ENCODE results near the gene ELAVL2.

Gene ELAVL2

GRCh38 chr9:23651051-23651450 is 175.0 kb downstream of the ELAVL2 start:
- Histone ChIP-seq H3K4me1 (ENCODE audit: control insufficient read depth in 5 of 5, insufficient read depth in 5 of 5, low read length in 5 of 5) (no peaks in the 10 kb centered on the region), H3K9ac (ENCODE audit: low read length in 5 of 5) (no peak overlapping the region), H3K27ac (ENCODE audit: low read depth, low read length) (no peak overlapping the region)

GRCh38 chr9:23648651-23649050 is 177.4 kb downstream of the ELAVL2 start:
- Histone ChIP-seq H3K36me3 (ENCODE audit: control insufficient read depth in 5 of 5, insufficient read depth in 5 of 5, low read length in 5 of 5) (no peaks in the 10 kb centered on the region), H3K4me3 (ENCODE audit: low read depth in 1 of 5, low read length in 5 of 5) (no peak overlapping the region), H3K27ac (ENCODE audit: low read depth, low read length) (no peak overlapping the region), H3K27me3 (ENCODE audit: control insufficient read depth in 5 of 5, insufficient read depth in 4 of 5, low read length in 5 of 5) (no peaks in the 10 kb centered on the region), H3K9ac (ENCODE audit: low read length in 5 of 5) (no peak overlapping the region), H3K9me3 (ENCODE audit: control insufficient read depth in 5 of 5, low read length in 5 of 5) (no peaks in the 10 kb centered on the region), H3K4me1 (ENCODE audit: control insufficient read depth in 5 of 5, insufficient read depth in 5 of 5, low read length in 5 of 5) (no peaks in the 10 kb centered on the region)

More at GRCh38 chr9:23651051-23651450, 175.0 kb downstream of the ELAVL2 start:
- Histone ChIP-seq H3K27me3 (ENCODE audit: control insufficient read depth in 5 of 5, insufficient read depth in 4 of 5, low read length in 5 of 5) (no peaks in the 10 kb centered on the region), H3K36me3 (ENCODE audit: control insufficient read depth in 5 of 5, insufficient read depth in 5 of 5, low read length in 5 of 5) (no peaks in the 10 kb centered on the region), H3K4me3 (ENCODE audit: low read depth in 1 of 5, low read length in 5 of 5) (no peak overlapping the region), H3K9me3 (ENCODE audit: control insufficient read depth in 5 of 5, low read length in 5 of 5) (no peaks in the 10 kb centered on the region)

- Histone ChIP-seq H3K9ac (ENCODE audit: low read length in 5 of 5) (no peak overlapping the region), H3K36me3 (ENCODE audit: control insufficient read depth in 5 of 5, insufficient read depth in 5 of 5, low read length in 5 of 5) (no peaks in the 10 kb centered on the region), H3K27ac (ENCODE audit: low read depth, low read length) (no peak overlapping the region), H3K9me3 (ENCODE audit: control insufficient read depth in 5 of 5, low read length in 5 of 5) (no peaks in the 10 kb centered on the region), H3K27me3 (ENCODE audit: control insufficient read depth in 5 of 5, insufficient read depth in 4 of 5, low read length in 5 of 5) (no peaks in the 10 kb centered on the region), H3K4me3 (ENCODE audit: low read depth in 1 of 5, low read length in 5 of 5) (no peak overlapping the region), H3K4me1 (ENCODE audit: control insufficient read depth in 5 of 5, insufficient read depth in 5 of 5, low read length in 5 of 5) (no peaks in the 10 kb centered on the region)
Observed at GRCh38 chr9:23644896-23645295, 181.1 kb downstream of the ELAVL2 start.

GRCh38 chr9:23644326-23644725 is 181.7 kb downstream of the ELAVL2 start:
- H3K9me3 ChIP-seq (ENCODE audit: control insufficient read depth in 5 of 5, low read length in 5 of 5): no peaks in the 10 kb centered on the region
- H3K9ac ChIP-seq (ENCODE audit: low read length in 5 of 5): no peak overlapping the region
- no peaks in the 10 kb centered on the region for H3K36me3 ChIP-seq (ENCODE audit: control insufficient read depth in 5 of 5, insufficient read depth in 5 of 5, low read length in 5 of 5)
- H3K4me3 ChIP-seq (ENCODE audit: low read depth in 1 of 5, low read length in 5 of 5): no peak overlapping the region
- no peaks in the 10 kb centered on the region for H3K4me1 ChIP-seq (ENCODE audit: control insufficient read depth in 5 of 5, insufficient read depth in 5 of 5, low read length in 5 of 5)
- no peaks in the 10 kb centered on the region for H3K27me3 ChIP-seq (ENCODE audit: control insufficient read depth in 5 of 5, insufficient read depth in 4 of 5, low read length in 5 of 5)
- H3K27ac ChIP-seq (ENCODE audit: low read depth, low read length): no peak overlapping the region

- Histone ChIP-seq H3K36me3 (ENCODE audit: control insufficient read depth in 5 of 5, insufficient read depth in 5 of 5, low read length in 5 of 5) (no peaks in the 10 kb centered on the region), H3K4me3 (ENCODE audit: low read depth in 1 of 5, low read length in 5 of 5) (no peak overlapping the region), H3K4me1 (ENCODE audit: control insufficient read depth in 5 of 5, insufficient read depth in 5 of 5, low read length in 5 of 5) (no peaks in the 10 kb centered on the region), H3K9me3 (ENCODE audit: control insufficient read depth in 5 of 5, low read length in 5 of 5) (no peaks in the 10 kb centered on the region), H3K9ac (ENCODE audit: low read length in 5 of 5) (no peak overlapping the region), H3K27ac (ENCODE audit: low read depth, low read length) (no peak overlapping the region), H3K27me3 (ENCODE audit: control insufficient read depth in 5 of 5, insufficient read depth in 4 of 5, low read length in 5 of 5) (no peaks in the 10 kb centered on the region)
Observed at GRCh38 chr9:23643656-23644258, 182.3 kb downstream of the ELAVL2 start.
